Measurements from ENCODE around the gene SMIM29. TPM values are rescaled to one million over a fixed set of nuclear protein-coding genes. Genes with fewer than 3 reads are reported as not detected.
A peak's percentile ranks its signal among the peaks of the same experiment; 100 is the strongest.

SMIM29 gene
- total and polyA plus RNA-seq, 2 donors, result 4.2 to 44.9 TPM

DNA sequence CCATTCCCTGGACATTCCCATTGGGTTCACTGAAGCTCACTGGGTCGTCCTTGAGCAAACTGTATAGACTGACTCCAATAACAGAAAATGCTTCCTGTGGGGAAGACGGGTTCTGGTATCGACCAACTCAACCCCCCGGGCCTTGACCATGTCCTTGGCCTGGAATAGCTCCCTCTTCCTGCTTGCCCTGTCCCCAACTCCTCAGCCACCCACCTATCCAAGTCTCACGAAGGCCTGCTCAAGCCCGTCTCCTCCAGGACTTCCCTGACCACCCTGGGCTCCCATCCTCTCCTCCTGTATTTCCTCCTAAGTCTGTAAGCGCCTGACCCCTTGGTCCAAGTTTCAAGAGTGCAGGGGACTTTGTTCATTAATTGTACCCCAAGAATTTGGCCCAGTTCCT is 14.9 kb downstream of the SMIM29 start:
- no peak overlapping the region for H3K27ac ChIP-seq (ENCODE audit: low read depth)
- 90% methylated on average over 7 of the region's 7 CpGs for WGBS

DNA sequence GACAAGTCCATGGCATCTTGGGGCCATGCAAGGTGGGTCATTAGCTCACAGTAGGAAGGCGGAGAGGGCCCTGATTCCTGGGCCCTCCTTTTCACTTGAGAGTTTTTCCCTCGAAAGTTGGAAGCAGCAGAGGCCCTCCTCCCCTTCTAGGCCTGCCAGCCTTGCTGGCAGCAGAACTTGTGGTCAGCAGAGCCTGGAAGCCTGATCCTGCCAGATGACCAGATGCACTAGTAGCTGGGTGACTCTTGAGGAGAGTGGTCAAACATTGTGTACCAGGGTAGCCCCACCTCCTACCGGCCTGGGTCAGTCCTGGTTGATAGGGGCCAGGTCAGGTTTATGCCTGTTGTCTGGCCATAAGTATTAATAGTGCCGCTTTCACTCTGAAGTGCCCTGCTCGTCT is 15.9 kb downstream of the SMIM29 start:
- no peak overlapping the region for H3K27ac ChIP-seq (ENCODE audit: low read depth)

More for the DNA sequence above, 14.9 kb downstream of the SMIM29 start:
- no peak overlapping the region for H3K4me3 ChIP-seq (ENCODE audit: low read depth, low read length)
- H3K4me1 ChIP-seq (ENCODE audit: insufficient read depth), result no peaks in the 10 kb centered on the region
- no peaks in the 10 kb centered on the region for H3K36me3 ChIP-seq (ENCODE audit: insufficient read depth)
- DNase-seq (ENCODE audit: extremely low spot score), result no peak

DNA sequence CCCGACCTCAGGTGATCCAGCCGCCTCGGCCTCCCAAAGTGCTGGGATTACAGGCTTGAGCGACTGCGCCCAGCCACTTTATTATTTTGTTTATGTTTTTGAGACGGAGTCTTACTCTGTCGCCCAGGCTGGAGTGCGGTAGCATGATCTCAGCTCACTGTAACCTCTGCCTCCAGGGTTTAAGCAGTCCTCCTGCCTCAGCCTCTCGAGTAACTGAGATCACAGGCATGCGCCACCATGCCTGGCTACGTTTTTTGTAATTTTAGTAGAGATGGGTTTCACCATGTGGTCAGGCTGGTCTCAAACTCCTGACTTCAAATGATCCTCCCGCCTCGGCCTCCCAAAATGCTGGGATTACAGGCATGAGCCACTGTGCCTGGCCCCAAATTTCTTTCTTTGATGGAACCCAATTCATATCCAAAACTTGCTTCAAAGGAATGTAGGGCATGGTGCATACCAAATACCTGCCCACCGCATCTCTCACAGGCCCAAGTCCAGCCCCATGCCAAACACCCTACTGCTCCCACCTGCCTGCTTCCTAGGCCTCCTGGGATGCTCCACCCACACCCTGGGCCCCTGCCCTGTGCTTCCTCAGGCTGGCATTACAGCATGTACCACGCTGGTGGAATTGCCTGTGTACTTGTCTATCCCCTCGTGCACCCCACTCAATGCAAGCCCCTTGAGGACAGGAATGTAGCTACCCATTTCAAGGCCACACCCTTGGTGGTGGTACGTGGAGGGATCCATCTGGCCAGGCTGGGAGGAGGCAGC is 17.1 kb downstream of the SMIM29 start:
- 93% methylated on average over 17 of the region's 17 CpGs for WGBS
- H3K27ac ChIP-seq (ENCODE audit: low read depth), result no peak overlapping the region
- no peaks in the 10 kb centered on the region for H3K4me1 ChIP-seq (ENCODE audit: insufficient read depth)
- DNase-seq (ENCODE audit: extremely low spot score), result no peak
- H3K36me3 ChIP-seq (ENCODE audit: insufficient read depth), result no peaks in the 10 kb centered on the region
- no peak overlapping the region for H3K4me3 ChIP-seq (ENCODE audit: low read depth, low read length)

More for the DNA sequence above, 15.9 kb downstream of the SMIM29 start:
- 77% methylated on average over 5 of the region's 5 CpGs for WGBS
- H3K36me3 ChIP-seq (ENCODE audit: insufficient read depth), result no peaks in the 10 kb centered on the region
- H3K4me3 ChIP-seq (ENCODE audit: low read depth, low read length), result no peak overlapping the region
- H3K4me1 ChIP-seq (ENCODE audit: insufficient read depth), result no peaks in the 10 kb centered on the region
- no peak for DNase-seq (ENCODE audit: extremely low spot score)

DNA sequence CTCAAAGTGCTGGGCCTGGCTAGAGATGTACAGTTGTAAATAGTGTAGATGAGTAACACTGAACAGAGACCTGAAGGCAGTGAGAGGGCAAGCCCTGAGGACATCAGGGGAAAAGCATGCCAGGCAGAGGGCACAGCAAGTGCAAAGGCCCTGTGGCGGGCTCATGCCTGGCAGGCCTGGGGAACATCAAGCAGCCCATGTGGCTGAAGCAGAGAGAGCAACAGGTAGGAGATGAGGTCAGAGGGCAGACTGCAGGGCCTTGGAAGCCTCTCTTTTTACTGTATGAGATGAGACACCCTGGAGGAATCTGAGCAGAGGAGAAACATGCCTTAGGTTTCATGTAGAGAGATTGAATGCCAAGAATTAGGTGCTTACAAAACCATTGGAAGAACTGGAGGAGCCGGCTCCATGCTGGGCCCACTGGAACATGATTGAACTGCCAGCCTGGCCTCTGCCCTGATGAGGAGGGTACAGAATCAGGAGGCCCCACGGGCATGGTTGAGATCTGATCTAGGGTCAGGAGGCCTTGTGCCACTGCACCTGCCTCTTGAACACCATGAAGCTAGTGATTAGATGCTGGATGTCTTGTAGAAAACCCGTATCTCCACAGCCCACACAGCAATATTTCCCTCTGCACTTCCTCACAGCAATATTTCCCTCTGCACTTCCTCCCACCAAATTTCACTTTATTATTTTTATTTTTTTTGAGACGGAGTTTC is 18.0 kb downstream of the SMIM29 start:
- Histone ChIP-seq H3K36me3 (ENCODE audit: insufficient read depth) (no peaks in the 10 kb centered on the region), H3K4me1 (ENCODE audit: insufficient read depth) (no peaks in the 10 kb centered on the region), H3K4me3 (ENCODE audit: low read depth, low read length) (no peak overlapping the region), H3K27ac (ENCODE audit: low read depth) (no peak overlapping the region)
- WGBS, result 90% methylated on average over 5 of the region's 5 CpGs
- DNase-seq (ENCODE audit: extremely low spot score), result no peak

DNA sequence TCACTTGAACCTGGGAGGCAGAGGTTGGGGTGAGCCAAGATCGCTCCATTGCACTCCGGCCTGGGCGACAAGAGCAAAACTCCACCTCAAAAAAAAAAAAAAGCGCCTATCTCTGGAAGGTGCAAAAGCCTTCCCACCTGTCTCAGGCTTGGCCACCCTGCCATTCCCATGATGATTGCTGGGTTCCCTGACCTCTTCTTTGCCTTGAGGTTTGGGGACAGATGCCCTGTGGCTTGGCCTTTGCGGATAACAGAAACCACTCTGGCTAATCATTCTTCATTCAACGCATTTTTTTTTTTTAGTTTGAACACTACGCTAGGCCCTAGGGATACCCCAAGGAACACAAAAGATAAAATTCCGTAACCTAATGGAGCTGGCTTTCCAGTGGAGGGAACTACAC is 18.9 kb downstream of the SMIM29 start:
- no peak overlapping the region for H3K27ac ChIP-seq (ENCODE audit: low read depth)
- no peaks in the 10 kb centered on the region for H3K4me1 ChIP-seq (ENCODE audit: insufficient read depth)
- H3K36me3 ChIP-seq (ENCODE audit: insufficient read depth), result no peaks in the 10 kb centered on the region
- H3K4me3 ChIP-seq (ENCODE audit: low read depth, low read length), result no peak overlapping the region
- DNase-seq (ENCODE audit: extremely low spot score), result no peak
- WGBS, result 95% methylated on average over 8 of the region's 8 CpGs

DNA sequence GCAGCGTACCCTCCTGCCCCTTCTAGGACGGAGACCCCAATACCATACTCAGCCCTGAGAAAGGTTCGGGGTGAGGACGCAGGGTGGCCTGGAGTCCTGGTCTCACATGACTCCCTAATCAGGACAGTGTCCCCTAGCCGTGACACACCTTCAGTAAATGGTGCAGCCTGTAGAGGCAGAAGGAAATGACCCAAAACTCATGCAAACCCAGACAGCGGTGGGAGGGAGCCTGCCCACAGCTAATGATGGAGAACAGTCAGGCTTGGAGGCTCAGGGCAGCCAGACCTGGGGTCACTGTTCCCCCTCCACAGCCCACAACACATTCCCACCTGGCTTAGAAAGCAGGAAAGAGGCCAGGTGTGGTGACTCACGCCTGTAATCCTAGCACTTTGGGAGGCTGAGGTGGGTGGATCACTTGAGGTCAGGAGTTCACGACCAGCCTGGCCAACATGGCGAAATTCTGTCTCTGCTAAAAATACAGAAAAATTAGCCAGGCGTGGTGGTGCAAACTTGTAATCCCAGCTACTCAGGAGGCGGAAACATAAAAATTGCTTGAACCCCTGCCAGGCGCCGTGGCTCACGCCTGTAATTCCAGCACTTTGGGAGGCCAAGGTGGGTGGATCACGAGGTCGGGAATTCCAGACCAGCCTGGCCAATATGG is 20.9 kb downstream of the SMIM29 start:
- WGBS, result 92% methylated on average over 16 of the region's 16 CpGs
- H3K4me1 ChIP-seq (ENCODE audit: insufficient read depth), result no peaks in the 10 kb centered on the region

DNA sequence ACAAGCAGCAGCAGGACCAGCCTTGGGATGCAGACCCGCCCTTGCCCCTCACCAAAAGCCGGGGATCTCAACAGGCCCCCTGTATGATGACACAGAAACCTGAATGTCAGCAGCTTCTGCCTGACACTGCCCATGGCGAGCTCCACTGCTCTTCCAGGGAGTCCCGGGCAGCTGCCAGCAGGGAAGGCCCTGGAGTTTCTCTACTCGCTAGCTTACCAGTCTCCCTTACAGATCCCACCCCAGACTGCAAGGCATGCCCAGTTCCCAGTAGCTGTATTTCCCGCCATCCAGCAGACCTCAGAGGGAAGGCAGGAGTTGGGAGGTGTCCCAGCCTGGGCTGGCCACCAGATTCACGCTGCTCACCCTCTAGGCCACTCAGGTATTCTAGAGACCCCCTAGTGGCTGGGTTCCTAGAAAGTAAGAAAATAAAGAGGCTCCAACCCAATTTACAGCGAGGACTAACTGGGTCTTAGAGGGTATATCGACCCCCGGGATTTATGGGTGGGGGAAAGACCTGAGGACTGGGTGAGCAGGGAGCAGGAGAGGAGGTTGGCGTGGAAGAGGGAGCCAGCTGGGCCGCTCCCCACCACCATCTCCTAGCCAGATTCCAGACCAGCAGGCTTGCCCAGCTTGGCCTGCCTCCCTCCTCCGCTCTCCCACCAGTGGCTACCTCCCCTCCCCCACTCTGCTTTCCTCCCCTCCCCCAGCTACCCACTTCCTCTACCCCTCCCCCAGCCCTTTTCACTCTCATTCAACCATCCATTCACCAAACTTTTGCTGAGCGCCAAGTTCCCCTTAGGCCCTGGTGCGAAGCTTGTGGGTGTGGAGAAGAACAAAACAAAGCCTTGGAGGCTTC is 21.8 kb downstream of the SMIM29 start:
- 85% methylated on average over 15 of the region's 15 CpGs for WGBS
- Histone ChIP-seq H3K4me3 (ENCODE audit: low read depth, low read length) (no peak overlapping the region), H3K27ac (ENCODE audit: low read depth) (no peak overlapping the region), H3K4me1 (ENCODE audit: insufficient read depth) (no peaks in the 10 kb centered on the region), H3K36me3 (ENCODE audit: insufficient read depth) (no peaks in the 10 kb centered on the region)
- DNase-seq (ENCODE audit: extremely low spot score), result no peak

More for the DNA sequence above, 20.9 kb downstream of the SMIM29 start:
- no peak for DNase-seq (ENCODE audit: extremely low spot score)
- Histone ChIP-seq H3K4me3 (ENCODE audit: low read depth, low read length) (no peak overlapping the region), H3K36me3 (ENCODE audit: insufficient read depth) (no peaks in the 10 kb centered on the region), H3K27ac (ENCODE audit: low read depth) (no peak overlapping the region)

DNA sequence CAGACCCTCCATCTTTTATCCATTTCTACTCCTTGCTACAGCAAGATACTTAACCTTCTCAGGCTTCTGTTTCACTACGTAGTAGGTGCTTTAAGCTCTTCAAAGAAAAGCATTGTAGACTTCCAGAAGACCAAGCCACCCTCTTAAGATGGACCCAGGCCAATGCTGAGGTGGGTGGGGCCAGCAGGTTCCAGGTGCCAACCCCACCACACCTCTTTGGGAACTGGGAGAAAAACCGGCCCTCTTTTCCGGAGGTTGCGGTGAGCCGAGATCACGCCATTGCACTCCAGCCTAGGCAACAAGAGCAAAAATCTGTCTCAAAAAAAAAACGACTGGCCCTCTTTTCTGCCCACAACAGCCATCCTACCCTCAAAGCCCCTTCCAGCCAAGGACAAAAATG is 22.7 kb downstream of the SMIM29 start:
- H3K4me1 ChIP-seq (ENCODE audit: insufficient read depth), result no peaks in the 10 kb centered on the region
- H3K4me3 ChIP-seq (ENCODE audit: low read depth, low read length), result no peak overlapping the region
- 86% methylated on average over 7 of the region's 7 CpGs for WGBS
- H3K36me3 ChIP-seq (ENCODE audit: insufficient read depth), result no peaks in the 10 kb centered on the region
- DNase-seq (ENCODE audit: extremely low spot score), result no peak
- H3K27ac ChIP-seq (ENCODE audit: low read depth), result no peak overlapping the region

DNA sequence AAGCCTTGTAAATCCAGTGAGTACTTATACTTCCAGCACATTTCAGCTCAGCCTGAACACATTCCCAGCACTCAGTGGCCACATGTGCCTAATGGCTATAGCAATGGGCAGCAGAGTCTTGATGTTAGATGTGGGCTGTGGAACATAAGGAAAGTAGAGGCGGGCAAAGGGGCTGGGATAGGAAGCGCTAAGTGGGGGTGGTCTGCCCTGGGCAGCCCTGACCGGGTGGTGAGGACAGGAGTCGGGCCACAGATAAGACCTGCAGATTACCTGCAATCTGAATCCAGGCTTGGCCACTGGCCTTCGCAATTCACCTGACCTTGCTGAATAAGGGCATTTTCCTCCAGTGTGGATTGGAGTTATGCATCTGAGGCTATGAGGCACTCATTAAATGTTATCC is 23.3 kb downstream of the SMIM29 start:
- 94% methylated on average over 5 of the region's 5 CpGs for WGBS
- H3K4me3 ChIP-seq (ENCODE audit: low read depth, low read length), result no peak overlapping the region
- H3K27ac ChIP-seq (ENCODE audit: low read depth), result no peak overlapping the region
- no peak for DNase-seq (ENCODE audit: extremely low spot score)
- no peaks in the 10 kb centered on the region for H3K4me1 ChIP-seq (ENCODE audit: insufficient read depth)
- no peaks in the 10 kb centered on the region for H3K36me3 ChIP-seq (ENCODE audit: insufficient read depth)

DNA sequence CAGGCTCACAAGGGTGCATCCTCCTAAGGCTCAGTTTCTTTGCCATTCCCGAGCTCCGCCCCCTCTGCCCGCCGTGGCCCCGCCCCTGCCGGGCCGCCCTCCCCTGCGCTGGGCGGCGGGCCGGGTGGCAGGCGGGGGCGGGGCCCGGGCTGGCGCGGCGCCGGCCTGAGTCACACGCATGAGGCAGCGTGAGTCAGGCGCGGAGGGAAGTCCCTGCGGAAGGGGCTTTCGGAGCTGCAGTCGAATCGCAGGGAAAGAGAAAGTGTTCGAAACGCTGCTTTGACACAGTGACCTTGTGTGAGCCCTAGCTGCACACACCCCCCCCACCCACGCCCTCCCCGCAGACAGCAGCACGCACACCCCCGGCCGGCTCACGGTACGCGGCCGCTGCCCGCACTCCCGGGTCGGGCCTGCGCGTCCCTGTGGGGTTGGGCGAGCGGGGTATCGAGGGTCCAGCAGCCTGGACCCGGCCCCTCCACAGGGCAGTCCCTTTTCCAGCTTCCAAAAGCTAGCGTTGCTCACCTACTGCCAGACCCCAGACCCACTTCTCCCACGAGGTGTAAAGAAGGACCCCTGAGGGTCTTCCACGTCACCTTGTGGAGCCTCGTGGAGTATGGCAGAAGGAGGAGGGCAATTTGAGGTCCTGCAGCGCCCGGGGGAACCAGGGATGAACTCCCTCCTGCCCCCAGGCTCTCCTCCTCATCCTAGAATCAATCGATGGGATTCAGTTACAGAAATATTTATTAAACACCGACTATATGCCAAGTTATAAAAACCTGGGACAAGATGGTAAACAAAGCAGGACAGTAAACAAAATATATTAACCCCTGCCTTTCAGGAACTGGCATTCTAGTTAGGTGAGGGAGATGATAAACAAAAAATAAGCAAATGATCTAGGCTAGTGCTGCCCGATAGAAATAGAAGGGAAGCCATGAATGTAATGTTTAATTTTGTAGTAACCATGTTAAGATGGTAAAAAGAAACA is 24.6 kb downstream of the SMIM29 start:
- 2% methylated on average over 55 of the region's 55 CpGs for WGBS

DNA sequence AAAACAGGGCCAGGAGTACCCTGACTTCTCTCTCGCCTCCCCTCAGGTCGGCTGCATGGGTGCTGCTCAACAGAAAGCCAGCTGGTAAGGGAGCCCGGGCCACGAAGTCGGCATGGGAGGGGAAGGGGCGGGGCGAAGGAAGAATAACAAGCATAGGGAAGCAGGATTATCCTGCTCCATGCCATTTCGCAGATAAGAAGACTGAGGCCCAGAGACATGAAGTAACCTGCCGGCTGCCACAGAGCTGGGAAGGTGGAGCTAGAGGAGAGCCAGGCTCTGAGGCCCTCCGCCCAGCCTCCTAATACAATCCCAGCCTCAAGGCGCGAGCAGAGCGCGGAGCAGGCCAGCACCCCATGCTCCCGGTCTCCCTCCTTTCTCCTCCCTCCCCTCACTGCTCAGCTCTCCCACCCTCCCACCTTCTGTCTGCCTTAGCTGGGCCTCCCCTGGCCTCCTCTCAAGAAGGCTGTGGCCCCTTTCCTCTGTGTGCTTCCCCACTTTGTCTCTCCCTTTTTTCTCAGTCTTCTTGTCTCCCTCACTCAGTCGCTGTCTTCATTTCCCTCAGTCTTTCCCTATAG is 25.3 kb downstream of the SMIM29 start:
- no peak for DNase-seq (ENCODE audit: extremely low spot score)
- H3K27ac ChIP-seq (ENCODE audit: low read depth), result peak overlapping the region; percentile 71
- WGBS, result 14% methylated on average over 16 of the region's 16 CpGs
- no peak overlapping the region for H3K4me3 ChIP-seq (ENCODE audit: low read depth, low read length)
- H3K36me3 ChIP-seq (ENCODE audit: insufficient read depth), result no peaks in the 10 kb centered on the region
- no peaks in the 10 kb centered on the region for H3K4me1 ChIP-seq (ENCODE audit: insufficient read depth)

More for the DNA sequence above, 24.6 kb downstream of the SMIM29 start:
- peak overlapping the region; percentile 58 for H3K4me3 ChIP-seq (ENCODE audit: low read depth, low read length)
- DNase-seq (ENCODE audit: extremely low spot score), result peak; percentile 49
- no peaks in the 10 kb centered on the region for H3K4me1 ChIP-seq (ENCODE audit: insufficient read depth)
- H3K27ac ChIP-seq (ENCODE audit: low read depth), result peak overlapping the region; percentile 94
- H3K36me3 ChIP-seq (ENCODE audit: insufficient read depth), result no peaks in the 10 kb centered on the region

DNA sequence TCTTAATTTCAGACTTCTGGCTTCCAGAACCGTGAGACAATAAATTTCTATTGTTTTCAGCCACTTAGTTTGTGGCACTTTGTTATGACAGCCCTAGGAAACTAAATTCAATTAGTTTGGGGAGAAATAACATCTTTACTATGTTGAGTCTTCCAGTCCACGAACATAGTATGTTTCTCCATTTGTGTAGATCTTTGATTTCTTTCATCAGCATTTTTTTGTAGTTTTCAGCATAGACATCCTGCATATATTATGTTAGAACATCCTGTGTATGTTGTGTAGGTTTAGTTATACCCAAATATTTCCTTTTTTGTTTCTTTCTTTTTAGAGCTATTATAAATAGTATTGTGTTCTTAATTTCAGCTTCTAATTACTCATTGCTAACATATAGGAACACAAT is 30.1 kb downstream of the SMIM29 start:
- WGBS, result 54% methylated on average over 2 of the region's 2 CpGs

More for the DNA sequence above, 30.1 kb downstream of the SMIM29 start:
- Histone ChIP-seq H3K36me3 (ENCODE audit: insufficient read depth) (no peaks in the 10 kb centered on the region), H3K27ac (ENCODE audit: low read depth) (no peak overlapping the region), H3K4me3 (ENCODE audit: low read depth, low read length) (no peak overlapping the region), H3K4me1 (ENCODE audit: insufficient read depth) (no peaks in the 10 kb centered on the region)
- no peak for DNase-seq (ENCODE audit: extremely low spot score)

Measured in urinary bladder (tissue), 4 donors.